GM21576 (cell line): ENCODE measurements around the gene MYBL2.
A peak's percentile ranks its signal among the peaks of the same experiment; 100 is the strongest.

Experiments used
- ATAC-seq: cut with Tn5 transposase; IDR thresholded peaks from one replicate; pipeline ENCODE4 v1.9.1; 2021; ENCODE audit warnings: mild to moderate bottlenecking, moderate library complexity; ENCODE audit not compliant: unreplicated experiment

The MYBL2 gene

DNA sequence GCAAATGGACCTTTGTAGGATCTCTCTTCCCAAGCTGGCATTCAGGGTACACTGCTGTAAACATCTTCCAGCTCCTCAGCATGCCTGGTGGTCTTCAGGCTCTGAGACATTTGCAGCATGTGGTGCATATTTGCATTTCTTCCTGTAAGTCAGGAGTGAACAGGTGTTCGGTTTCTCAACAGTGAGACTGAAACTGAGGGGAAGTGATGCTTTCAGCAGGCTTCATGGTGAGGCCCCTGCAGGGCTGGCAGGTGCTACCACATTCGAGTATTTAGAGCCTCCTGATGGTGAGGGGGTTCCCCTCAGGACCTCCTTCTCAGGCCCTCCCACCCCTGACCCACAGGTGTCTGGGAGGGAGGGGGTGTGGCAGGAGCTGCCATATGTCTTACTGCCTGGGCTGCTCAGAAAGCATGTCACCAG lies 15.1 kb downstream of the MYBL2 start:
- ATAC-seq: peak; percentile 91

DNA sequence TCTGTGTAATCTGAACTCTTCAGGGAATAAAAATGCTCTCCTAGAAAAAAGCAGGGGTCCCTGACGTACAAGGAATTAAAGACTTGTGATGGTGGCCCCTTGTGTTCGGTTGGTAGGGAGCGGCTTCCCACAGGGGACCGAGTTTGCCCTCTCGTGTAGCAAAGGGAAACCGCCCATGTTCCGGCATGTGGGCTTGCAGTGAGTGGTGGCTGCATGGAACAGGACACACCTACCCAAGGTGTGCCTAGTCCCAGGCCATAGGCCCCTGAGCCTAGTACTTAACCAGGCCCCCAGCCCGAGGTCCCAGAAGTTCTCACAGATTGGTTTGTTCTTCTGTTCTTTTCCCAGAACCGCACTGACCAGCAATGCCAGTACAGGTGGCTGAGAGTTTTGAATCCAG lies 15.5 kb downstream of the MYBL2 start:
- peak; percentile 21 for ATAC-seq

DNA sequence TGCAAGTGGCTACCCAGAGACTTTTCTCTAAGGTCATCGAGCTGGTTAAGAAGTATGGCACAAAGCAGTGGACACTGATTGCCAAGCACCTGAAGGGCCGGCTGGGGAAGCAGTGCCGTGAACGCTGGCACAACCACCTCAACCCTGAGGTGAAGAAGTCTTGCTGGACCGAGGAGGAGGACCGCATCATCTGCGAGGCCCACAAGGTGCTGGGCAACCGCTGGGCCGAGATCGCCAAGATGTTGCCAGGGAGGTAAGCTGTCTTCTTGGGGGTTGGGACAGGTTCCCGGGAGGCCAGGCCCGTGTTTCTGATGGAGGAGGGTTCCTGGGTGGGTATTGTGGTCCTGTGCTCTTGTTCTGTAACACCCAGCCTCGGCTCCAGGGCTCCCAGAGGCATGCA lies 19.9 kb downstream of the MYBL2 start:
- ATAC-seq: no peak

DNA sequence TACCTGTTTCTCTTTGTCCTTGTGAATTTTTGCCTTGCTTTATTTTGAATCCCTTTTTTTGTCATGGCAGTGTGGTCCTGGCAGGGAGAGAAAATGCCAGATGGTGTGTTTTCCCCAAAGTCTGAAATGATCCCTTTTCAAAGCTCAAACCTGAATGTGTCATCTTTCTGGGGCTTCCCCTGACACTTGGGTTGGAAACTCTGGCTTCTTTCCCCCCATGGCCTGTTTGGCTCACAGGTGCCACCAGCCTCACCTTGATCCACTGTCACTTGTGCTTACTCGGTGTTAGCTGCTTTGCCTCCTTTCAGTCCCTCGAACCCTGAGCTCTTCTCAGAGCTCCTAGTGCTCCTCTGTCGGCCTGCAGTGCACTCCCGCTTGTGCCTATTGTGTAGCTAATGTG lies 22.3 kb downstream of the MYBL2 start:
- no peak for ATAC-seq

DNA sequence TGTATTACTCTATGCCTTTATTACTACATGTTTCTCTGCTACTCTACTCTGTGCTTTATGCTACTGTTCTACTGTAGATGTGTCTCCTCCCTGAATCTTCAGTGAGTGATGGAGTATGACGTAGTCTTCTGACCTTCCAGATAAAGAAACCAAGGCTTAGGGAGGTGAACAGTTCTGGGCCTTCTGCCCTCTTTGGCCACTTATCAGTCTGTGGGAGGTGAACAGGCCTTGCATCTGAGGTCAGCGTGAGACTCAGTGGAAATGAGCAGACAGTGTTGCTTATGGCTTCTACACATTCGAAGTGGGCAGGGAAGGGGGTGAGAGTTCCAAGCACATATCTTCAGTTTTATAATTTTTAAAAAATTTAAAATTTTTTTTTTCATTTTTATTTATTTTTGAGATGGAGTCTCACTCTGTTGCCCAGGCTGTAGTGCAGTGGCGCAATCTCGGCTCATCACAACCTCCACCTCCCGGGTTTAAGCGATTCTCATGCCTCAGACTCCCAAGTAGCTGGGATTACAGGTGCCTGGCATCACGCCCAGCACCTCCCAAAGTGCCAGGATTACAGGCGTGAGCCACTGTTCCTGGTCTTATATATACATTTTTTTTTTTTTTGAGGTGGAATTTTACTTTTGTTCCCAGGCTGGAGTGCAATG lies 24.2 kb downstream of the MYBL2 start:
- no peak for ATAC-seq

DNA sequence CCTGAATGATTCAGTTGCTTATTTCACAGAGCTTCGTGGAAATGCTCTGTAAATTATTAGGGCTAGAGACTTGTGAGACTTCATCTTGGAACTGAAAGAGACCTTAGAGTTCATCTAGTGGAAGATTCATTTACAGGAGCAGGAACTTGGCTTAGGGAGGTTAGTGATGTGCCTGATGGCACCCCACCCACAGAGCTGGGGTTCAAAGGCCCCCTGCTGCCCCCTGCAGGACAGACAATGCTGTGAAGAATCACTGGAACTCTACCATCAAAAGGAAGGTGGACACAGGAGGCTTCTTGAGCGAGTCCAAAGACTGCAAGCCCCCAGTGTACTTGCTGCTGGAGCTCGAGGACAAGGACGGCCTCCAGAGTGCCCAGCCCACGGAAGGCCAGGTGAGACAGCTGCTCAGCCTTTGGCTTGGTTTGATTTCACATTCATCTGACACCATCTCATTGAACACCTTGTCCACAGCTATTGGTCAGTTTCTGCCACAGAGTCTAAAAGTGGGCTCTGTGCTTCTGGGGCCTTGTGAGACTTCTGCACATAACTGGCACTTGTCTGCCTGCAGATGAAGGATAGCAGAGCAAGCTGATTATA lies 25.1 kb downstream of the MYBL2 start:
- ATAC-seq: no peak

DNA sequence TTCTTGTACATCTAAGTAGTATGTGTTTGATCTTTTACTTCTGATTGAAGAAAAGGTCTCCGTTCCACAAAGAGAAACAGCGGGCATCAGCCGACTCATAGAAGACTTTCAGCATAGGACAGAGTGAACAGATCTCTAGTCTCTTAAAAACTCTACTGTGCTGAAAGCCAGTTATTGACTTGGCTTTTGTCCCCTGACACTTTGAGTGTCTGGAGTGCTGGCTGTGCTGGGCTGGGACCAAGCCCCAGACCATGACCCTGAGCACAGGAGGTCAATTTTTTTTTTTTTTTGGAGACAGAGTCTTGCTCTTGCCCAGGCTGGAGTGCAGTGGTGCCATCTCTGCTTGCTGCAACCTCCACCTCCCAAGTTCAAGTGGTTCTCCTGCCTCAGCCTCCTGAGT lies 27.8 kb downstream of the MYBL2 start:
- ATAC-seq: no peak

DNA sequence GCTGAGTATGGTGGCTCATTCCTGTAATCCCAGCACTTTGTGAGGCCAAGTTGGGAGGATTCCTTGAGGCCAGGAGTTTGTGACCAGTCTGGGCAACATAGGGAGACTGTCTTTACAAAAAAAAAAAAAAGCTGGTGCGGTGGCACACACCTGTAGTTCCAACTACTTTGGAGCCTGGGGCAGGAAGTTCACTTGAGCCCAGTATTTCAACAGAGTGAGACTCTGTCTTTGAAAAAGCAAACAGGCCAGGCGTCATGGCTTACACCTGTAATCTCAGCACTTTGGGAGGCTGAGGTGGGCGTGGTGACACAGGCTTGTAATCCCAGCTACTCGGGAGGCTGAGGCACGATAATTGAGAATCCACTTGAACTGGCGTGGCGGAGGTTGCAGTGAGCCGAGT lies 28.7 kb downstream of the MYBL2 start:
- ATAC-seq: no peak

DNA sequence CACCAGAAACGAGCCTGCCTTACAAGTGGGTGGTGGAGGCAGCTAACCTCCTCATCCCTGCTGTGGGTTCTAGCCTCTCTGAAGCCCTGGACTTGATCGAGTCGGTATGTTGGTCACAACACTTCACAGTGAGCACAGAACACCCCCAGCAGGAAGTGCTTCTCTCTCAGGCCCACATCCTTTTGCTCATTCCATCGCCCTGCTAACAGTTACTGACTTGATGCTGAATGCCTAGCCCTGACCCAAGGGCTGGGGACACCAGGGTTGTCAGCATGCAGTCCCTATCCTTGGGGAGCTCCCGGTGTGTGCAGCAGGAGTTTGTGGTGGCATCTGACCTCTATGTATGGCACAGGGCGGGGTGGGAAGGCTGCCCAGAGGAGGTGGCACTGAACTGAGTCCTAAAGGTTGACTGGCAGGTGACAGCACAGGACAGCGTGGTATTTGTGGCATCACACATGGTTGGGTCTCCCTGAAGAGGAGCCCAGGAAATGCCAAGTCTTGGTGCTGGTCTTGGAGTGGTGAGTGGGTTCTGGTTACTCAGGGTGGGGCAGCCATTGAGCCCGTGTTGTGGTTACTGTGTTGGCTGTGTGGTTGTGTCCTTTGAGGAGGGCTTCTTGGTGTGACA lies 33.1 kb downstream of the MYBL2 start:
- no peak for ATAC-seq

DNA sequence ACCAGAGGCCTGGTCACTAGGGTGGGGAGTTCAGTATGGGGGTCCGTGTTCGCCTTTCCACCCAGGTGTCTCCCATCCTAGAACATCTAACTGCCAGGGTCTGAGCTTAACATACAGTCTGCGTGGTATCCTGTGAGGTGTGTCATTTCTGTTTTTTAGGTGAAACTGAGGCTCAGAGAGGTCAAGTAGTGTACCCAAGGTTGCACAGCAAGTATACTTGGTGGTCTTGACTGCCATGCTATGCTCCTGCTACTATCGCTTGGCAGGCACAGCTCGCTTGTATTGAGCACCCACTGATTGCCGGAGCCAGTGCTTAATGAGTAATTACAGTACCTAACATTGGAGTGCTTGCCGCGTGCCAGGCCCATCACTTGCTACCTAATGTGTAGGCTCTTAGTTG lies 33.7 kb downstream of the MYBL2 start:
- ATAC-seq: no peak

DNA sequence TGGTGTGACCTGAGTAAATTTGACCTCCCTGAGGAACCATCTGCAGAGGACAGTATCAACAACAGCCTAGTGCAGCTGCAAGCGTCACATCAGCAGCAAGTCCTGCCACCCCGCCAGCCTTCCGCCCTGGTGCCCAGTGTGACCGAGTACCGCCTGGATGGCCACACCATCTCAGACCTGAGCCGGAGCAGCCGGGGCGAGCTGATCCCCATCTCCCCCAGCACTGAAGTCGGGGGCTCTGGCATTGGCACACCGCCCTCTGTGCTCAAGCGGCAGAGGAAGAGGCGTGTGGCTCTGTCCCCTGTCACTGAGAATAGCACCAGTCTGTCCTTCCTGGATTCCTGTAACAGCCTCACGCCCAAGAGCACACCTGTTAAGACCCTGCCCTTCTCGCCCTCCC lies 35.6 kb downstream of the MYBL2 start:
- no peak for ATAC-seq

DNA sequence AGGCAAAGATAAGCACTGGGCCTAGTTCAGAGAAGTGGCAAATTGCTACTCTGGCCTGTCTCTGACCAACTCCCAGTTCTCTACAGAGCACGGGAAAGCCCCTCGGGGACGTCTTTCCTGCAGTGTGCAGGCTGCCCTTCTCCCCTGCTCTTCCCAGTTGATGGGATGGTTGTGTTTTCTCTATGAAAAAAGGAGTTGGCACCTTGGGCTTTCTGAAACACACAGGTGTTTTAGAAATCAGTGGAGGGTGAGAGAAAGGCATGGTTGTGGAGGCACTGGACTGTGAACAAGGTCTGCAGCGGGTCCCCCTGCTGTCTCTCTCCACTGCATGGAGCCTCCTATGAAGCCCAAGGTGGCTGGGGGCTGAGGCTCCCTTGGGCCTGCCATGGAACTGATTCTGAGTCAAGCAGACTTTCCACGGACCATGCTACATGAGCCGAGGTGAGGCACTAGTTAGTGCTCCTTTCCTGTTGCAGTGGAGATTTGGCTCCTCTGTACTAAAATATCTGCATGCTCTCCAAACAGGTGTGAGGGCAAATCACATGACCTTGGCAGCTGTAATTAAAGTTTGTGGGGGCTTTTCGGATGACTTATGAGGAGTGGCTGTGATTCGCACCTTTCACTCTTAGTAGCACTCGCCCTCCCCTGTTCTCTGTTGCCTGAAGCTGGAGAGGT lies 43.6 kb downstream of the MYBL2 start:
- ATAC-seq: peak; percentile 58

DNA sequence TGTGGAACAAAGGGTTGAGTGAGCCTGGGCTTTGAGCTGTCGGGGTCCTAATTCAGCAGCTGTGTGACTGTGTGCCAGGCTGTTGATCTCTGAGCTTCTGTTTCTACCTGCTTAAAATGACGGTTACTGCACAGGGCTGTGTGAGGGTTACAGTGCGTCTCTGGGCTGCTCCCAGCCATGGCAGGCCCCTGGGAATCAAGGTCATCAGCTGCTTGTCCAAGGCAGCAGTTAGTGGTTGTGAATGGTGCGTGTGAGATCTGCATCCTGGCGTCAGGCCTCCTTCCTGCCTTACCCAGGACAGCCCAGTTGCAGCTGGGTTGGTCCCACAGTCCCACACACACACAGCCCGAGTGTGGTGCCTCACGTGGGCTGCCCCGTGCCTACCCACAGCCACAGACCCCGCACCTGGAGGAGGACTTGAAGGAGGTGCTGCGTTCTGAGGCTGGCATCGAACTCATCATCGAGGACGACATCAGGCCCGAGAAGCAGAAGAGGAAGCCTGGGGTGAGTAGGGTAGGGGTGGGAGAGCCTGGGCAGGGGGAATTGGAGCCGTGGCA lies 44.3 kb downstream of the MYBL2 start:
- no peak for ATAC-seq

DNA sequence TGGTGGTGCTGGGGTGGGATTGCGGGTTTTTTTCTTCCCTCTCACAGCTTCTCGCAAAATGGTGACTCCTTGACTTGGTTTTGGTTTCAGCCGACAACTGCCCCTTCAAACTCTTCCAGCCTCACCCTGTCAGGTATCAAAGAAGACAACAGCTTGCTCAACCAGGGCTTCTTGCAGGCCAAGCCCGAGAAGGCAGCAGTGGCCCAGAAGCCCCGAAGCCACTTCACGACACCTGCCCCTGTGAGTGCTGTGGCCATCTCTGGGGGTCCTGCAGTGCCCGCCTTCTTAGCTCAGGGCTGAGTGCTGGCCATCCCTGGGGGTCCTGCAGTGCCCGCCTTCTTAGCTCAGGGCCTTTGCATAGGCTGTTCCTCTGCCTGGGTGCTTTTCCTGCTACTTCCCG lies 48.1 kb downstream of the MYBL2 start:
- ATAC-seq: no peak

DNA sequence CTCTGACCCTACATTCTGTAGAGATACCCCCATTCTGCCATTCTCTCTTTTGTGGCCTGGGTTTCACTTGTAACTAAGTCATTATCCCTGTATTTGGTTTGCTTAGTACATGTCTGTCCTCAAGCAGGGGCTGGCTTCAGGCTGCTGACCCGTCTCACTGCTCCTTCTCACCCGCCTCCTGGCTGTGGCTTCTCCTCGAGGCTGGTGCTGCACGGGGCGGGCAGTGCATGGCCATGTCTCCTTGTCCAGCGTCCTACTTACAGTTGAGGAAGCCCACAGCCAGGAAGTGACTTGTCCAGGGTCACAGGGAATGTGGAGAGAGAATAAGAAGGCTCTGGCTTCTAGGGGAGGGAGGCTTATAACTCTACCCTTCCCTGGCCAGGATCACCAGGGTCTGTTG lies 48.6 kb downstream of the MYBL2 start:
- ATAC-seq: no peak

DNA sequence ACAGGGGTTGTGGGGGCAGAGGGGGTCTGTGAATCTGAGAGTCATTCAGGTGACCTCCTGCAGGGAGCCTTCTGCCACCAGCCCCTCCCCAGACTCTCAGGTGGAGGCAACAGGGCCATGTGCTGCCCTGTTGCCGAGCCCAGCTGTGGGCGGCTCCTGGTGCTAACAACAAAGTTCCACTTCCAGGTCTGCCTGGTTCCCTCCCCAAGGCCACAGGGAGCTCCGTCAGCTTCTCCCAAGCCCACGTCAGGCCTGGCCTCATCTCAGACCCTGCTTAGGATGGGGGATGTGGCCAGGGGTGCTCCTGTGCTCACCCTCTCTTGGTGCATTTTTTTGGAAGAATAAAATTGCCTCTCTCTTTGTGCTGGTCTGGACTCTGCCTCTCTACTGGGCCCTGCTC lies 49.2 kb downstream of the MYBL2 start:
- no peak for ATAC-seq

DNA sequence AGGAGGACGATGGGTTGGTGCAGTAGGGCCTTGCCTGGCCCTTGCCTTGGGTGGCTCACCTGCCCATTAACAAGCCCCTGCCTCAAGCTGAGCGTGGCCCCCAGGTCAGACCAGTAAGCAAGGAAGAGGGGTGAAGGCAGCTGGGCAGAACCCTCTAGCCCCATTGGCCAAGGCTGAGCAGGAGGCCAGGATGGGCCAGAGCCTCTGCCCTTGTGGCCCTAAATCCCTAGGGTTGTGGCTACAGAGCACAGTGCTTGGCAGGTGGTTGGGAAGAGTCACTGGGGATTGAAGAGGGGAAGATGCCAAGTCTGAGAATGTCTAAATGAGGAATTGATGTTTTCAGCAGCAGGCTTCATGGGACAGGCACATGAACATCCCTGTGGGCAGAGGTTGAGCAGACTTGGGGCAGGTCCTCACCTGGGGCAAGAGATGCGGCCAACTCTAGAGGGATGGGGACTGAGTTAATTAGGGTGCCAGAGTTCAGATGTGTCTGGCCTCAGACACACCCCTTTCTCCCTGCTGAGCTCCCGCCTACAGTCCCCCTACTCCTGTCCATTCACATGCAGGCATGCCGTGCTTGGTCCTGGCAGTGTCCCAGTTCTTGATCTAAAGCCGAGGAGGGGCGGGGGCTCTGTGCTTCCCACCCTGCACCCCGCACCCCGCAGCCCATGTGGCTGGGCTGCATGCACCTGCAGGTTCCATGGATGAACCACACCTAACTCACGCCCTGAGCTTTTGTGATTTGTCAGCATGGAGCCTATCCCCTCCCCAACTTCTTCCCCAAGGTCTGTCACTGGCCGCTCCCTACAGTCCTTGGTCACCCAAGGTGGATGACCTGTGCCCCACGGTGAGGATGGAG lies 50.1 kb downstream of the MYBL2 start:
- no peak for ATAC-seq

DNA sequence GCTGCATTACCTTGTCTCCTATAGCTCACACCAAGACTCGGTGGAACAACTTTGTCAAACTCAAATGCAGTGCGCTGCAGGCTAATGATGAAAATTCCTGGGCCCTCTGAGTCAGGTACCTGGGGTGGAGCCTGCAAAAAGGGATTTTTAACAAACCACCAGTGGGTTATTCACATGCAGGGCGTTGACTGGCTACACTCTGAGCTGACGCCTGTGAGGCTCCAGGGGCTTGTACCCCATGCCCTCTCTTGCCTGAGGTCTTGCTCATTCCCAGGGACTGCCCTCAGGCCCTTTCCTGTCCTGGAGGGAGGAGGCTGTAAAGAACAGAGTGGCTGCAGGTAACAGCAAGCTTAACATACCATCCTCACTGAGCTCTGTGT lies 50.7 kb downstream of the MYBL2 start:
- no peak for ATAC-seq

DNA sequence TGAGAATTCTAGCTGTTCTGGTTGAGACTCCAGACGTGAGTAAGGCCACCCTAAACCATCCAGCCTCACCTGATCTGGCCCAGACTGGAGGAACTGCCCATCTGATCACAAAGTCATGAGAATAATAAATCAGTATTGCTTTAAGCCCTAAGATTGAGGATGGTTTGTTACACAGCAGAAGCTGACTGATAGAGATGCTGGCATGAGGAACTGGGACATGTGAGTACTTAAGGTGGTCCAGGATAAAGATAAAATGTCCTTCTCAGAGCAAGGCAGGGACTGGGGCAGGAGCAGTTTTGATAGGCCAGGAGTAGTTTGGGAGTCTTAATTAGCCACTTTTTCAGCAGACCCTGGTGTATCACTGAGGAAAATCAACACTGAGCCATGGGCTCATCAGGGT lies 53.1 kb downstream of the MYBL2 start:
- ATAC-seq: no peak

DNA sequence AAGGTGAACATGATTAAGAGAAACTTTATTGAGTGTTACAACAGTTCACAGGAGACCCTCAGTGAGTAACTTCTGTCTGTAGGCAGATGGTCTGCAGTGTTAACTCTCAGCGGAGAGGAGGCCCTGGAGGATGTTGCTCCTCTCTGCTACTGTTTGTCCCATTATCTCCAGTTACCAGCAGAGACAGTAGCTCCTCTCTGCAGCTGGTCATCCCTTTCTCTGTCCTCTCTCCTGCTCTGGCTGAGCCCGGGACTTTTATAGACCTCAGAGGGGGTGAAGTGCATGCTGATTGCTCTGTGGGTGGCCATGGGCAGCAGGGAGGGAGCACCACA lies 54.1 kb downstream of the MYBL2 start:
- ATAC-seq: no peak
